Measurements from ENCODE around the gene ZNF492.
A peak's percentile ranks its signal among the peaks of the same experiment; 100 is the strongest.
"Not testable (repeated sequence)": the region's sequence is repeated elsewhere in the genome, so short reads cannot be mapped to it uniquely, and the experiment has no call there.

Gene ZNF492

DNA sequence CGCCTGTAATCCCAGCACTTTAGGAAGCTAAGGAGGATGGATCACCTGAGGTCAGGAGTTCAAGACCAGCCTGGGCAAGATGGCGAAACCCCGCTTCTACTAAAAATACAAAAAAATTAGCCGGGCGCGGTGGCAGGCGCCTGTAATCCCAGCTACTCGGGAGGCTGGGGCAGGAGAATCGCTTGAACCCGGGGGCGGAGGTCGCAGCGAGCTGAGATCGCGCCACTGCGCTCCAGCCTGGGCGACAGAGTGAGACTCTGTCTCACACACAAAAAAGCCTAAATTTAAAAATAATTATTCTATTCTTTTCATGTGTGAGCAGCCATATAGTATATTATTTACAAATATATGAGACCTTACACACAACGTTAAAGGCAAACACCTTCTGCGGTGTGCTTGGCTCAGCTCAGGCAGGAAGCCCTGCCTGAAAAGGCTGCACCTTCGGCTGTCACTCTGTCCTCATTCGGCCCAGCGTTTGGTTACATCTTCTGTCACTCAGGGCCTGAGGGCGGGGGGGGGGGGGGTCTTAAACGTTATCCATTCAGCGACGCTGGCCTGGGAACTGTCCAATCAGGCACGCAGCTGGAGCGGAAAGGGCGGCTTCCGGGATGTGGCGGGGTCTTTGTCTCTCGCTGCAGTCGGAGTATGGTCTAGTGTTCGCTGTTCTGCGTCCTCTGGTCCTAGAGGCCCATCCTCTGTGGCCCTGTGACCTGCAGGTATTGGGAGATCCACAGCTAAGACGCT is at the start of gene ZNF492:
Gene ZNF492, plus strand, starts transcription at position 619 of the 744 bp plus-strand sequence. CDS start 19,076 bp downstream, outside the sequence.
- peak; percentile 54 for DNase-seq (ENCODE audit: low read depth)

DNA sequence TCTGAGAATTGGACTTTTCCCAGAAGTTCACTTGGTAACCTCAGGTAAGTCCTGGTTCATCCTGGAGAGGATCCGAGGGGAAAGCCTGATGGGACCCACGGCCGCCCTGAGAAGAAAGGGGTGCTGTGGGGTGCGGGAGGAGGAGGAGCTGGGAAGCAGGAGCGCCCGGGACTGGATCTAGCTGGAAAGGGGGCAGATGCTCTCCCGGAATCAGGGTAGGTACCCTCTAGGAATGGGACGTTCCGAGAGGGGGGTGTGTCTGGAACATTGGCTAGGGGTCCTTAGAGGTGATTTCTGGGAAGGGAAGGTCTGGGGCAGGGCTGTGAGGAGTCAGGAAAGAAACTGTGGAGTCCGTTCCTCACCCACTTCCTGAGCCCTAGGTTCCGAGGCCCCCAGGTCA is 38.7 kb upstream of the ZNF492 start:
- no peak for DNase-seq (ENCODE audit: low read depth)

GRCh38 chr19:22595918-22596341 is 38.2 kb upstream of the ZNF492 start:
- no peak for DNase-seq (ENCODE audit: low read depth)

DNA sequence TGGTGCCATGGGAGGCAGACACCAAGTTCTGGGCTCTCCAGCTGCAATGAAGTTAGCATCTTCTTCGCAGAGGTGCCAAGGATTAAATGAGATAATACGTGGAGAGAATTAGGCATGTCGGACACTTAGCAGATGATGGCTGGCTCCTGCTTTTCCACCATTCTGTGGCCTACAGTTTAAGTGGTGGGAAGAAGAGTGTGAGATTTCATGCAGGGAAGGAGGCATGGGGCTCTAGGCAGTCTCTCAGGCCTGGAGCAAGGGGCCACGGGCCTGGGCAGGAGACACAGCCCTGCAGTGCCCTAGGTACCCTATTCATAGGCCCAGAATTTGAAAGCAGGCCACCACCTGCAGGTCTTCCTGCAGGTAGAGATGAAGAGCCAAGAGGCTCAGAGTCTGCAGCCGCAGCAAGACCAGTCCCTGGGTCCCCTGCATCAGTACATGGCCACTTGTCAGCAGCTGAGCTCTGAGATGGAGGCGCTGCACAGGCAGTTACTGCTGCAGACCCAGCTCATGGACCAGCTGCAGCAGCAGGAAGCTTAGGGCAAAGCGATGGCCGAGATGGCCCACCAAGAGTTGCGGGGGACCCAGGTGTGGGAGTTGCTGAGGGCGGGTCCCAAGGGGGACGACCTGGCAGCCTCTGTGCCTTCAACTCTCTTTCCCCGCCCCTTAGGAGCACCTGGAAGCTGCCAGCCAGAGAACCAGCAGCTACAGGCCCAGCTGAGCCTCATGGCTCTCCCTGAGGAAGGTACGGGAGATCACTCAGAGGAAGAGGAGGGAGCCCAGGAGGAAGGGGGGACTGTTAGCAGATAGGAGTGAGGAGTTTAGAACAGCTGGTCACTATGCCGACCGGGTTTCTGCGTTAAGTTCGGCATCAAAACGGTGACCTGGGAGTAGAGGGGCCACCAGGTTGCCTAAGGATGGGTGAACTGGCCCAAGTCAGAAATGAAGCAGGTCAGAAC is 33.2 kb upstream of the ZNF492 start:
- DNase-seq (ENCODE audit: low read depth), result no peak

DNA sequence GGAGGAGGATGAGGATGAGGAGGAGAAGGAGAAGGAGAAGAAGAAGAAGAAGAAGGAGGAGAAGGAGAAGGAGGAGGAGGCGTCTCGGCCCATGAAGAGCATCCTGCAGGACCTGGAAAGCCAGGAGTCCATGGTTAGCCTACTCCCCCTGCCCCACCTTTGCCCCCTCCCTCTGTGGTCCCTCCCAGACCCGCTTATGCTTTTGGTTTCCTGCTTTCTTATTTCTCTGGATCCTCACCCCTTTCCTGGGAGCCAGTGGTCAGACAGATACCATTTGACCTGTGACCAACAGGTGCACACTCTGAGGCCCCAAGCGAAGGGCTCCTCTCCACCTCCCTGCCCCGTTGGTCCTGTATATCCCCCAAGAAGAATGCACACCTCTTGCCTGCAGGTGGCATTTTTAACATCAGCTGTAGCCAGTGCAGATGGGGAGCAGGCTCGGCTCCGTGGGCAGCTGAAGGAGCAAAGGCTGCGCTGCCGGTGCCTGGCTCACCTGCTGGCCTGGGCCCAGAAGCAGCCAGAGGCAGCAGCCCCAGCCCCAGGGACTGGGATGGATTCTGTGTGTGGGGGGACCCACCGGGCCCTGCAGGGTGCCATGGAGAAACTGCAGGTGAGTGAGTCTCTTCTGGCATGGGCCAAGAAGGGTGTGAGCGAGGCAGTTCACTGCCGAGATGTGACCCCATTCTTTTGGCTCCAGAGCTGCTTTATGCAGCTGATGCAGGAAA is 32.1 kb upstream of the ZNF492 start:
- DNase-seq (ENCODE audit: low read depth), result no peak

DNA sequence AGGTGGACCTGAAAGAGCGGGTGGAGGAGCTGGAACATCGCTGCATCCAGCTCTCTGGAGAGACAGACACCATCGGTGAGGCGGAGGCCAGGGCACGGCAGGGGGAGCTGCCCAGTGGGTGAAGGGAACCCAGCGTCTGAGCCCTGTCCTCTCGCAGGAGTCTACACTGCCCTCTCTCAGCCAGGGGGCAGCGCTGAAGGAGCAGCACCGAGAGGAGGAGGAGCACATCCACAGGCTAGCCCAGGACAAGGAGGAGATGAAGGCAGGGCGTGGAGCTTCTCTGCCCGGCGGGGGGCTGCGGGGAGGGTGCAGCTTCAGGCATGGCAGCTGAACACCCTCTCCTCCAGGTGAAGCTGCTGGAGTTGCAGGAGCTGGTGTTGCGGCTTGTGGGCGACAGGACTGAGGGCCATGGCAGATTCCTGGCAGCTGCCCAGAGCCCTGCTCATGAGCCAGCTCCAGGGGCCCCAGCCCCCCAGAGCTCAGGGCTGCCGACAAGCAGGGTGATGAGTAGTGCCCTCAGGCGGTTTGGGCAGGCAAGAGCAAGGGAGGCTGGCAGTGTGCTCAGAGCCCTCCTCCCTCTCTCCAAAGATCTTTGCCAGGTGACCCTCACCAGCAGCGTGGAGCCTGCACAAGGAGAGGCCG is 31.4 kb upstream of the ZNF492 start:
- DNase-seq (ENCODE audit: low read depth), result no peak

DNA sequence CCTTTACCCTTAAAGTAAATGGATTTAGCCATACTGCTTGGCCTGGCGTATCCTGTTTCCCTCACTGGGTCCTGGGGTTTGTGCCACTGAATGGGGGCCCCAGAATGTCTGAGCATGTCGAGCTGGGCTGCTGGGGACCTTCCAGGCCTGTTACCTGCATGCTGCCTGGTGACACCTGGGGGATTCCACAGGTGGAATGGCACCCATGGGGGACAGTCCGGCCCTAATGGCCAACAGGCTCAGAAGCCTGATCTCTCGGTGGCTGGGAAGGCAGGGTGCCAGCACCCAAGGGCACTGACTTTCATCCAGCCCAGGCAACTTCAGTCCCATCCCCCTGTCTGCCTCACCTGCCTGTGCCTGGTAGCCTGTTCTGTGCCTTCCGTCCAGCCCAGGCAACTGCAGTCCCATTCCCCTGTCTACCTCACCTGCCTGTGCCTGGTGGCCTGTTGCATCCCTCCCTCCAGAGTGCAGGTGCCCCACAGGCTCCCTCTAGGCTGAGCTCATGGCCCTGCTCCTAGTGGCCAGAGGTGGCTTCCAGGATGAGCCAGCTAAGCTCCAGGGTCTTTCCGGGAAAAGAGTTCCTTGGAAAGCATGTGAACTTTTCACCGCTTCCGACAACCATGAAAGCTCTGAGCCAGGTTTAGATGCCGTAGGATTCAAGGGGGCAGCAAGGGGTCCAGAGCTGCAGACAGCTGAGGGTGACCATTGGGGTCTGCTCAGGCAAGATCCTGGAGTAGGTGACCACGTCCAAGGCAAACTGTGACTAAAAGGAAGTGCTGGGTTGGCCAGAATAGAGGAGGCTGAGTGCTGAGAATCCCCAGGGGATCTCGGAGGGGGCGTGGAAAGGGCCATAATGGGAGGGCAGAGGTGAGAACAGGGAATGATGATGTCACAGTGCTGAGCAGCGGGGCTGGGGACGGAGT is 30.3 kb upstream of the ZNF492 start:
- no peak for DNase-seq (ENCODE audit: low read depth)

- DNase-seq (ENCODE audit: low read depth), result no peak
Observed at GRCh38 chr19:22604571-22605274, 29.4 kb upstream of the ZNF492 start.

- no peak for DNase-seq (ENCODE audit: low read depth)
Observed at GRCh38 chr19:22605275-22606211, 28.6 kb upstream of the ZNF492 start.

GRCh38 chr19:22606212-22606553 is 27.9 kb upstream of the ZNF492 start:
- DNase-seq (ENCODE audit: low read depth), result no peak

DNA sequence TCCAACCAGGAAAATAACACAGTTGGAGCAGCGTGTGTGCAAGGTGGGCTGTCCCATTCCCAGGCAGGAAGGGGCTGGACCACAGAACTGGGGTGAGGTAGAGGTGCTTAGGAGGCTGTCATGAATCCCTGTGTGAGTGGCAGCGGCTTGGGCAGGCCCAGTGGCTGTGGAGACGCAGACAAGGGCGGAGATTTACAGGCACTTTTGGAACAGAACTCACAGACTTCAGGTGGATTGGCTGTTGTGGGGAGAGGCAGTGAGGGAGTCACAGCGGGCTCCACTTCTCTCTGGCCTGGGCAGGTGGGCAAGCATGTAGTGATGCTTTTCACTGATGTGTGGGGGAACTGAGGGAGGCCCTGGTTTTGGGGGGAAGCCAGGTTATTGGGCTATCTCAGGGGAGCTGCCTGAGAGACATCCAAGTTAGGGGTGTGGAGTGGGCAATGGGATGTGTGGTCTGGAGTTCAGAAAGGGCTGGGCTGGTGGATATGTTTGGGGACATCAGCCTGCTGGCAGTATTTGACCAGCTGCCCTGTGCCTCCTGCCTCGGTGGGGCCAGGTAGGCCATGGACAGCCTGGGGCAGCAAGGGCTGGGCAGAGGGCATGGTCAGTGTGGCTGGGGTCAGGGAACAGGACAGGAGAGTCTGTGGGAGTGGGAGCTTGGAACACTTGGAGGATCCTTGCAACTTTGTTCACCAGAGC is 27.0 kb upstream of the ZNF492 start:
- no peak for DNase-seq (ENCODE audit: low read depth)

- no peak for DNase-seq (ENCODE audit: low read depth)
Observed at GRCh38 chr19:22607653-22608430, 26.3 kb upstream of the ZNF492 start.

GRCh38 chr19:22608441-22608840 is 25.7 kb upstream of the ZNF492 start:
- no peak for DNase-seq (ENCODE audit: low read depth)

DNA sequence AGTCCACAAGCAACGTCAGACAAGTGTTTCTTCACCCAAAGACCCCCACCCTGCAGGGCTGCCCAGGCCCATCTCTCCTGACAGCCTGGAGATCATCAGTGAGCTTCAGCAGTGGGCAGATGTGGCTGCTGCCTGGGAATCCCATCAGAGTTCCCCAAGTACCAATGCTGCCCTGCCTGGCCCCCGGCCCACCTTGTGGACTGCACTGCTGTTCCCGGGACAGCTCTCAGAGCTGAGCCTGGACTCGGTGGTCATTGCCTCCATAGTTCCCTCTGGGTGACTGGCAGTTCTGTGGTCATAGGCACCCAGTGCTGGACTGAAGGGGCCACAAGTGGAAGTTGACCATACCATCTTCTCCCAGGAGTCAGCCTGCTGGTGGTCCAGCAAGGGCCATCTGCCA is 24.5 kb upstream of the ZNF492 start:
- no peak for DNase-seq (ENCODE audit: low read depth)

DNA sequence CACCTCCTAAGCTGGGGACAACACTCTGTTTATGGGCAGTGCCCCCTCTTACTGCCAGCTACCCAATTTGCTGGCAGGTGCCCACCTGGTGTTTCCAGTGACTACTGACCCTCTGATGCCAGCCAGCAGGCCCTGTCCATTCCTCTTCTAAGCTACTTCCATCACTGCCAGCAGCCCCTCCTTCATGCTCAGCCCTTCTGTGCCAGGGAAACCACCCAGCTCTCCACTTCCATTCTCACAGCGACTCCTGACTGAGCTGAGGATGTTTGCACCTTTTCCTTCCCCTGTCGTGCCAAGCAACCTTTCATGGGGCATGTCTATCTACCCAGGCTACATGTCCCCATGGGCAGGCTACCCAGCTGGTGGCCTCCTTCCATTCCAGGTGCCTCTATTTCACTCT is 24.0 kb upstream of the ZNF492 start:
- no peak for DNase-seq (ENCODE audit: low read depth)

- no peak for DNase-seq (ENCODE audit: low read depth)
Observed at GRCh38 chr19:22612316-22612715, 21.8 kb upstream of the ZNF492 start.

DNA sequence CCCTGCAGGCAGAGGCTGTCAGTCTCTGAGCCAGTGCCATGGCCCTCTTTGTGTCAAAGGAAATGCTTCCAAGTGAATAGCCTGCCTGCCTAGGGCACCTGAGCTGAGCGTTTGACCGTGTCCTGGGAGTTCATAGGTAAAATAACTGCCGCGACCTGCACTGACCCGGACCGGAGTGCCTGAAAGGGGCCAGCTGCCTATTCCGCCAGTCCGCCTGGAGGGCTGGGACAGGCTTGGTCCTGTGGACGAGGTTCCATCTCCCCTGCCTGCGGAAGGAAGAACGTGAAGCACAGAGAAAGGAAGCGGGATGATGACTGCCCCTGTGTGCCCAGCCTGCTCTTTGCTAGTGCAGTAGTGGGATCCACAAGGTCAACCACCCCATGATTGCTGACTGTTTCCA is 17.5 kb upstream of the ZNF492 start:
- DNase-seq (ENCODE audit: low read depth), result no peak

GRCh38 chr19:22617181-22617580 is 16.9 kb upstream of the ZNF492 start:
- not testable (repeated sequence) for DNase-seq (ENCODE audit: low read depth)
